ENCODE data around the gene COG2.
"Not testable (repeated sequence)": the region's sequence is repeated elsewhere in the genome, so short reads cannot be mapped to it uniquely, and the experiment has no call there.

Gene COG2

DNA sequence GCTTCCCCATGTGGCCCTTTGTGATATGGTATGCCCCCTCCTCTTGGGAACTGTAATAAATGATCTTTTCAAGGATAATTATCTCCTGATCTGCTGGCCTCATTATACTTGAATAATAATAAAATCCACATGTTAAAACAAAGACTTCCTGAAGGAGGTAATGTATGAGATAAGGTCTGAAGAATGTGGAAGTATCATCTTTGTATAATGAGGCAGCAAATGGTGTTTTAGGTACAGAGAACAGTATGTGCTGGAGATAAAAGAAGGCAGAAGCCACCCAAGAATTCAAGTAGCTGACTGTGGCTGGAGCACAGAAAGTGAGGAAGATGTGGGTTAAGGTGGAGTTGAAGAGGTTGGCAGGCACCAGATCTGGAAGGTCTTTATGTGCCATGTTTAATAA, 12.8 kb upstream of the COG2 start:
- no peak for DNase-seq

DNA sequence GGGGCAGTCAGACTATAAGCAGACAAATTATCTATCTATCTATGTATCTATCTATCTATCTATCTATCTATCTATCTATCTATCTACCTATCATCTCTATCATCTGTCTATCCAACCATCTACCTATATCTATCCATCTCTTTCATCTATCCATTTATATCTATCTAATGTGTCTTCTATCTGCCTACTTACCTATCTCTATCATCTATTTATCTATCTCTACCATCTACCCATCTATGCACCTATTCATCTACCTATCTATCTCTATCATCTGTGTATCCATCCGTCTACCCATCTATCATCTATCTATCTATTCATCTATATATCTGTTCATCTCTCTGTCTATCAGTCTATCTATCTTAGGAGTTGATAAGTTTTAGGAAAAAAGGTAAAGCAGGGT, 10.8 kb upstream of the COG2 start:
- DNase-seq, result no peak

DNA sequence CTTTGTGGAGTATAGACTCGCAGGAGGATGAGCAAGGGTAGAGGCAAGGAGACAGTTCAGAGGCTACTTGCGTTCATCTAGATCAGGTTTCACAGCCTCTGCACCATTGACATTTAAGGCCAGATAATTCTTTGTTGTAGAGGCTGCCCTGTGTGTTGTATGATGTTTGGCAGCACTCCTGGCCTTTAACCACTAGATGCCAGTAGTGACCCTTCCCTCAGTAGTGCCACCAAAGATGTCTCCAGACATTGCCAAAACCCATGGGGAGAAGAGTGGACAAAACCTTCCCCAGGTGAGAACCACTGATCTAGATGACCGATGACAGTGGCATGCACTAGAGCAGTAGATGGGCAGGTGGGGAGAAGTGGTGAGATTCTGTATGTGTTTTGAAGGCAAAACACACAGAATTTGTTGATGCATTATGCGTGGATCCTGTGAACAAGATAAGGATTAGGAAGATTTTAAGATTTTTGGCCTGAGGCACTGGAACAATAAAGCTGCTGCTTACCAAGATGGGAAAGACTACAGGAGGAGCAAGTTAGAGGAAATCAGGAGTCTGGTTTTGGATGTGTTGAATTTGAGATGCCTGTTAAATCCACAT, 9.9 kb upstream of the COG2 start:
- no peak for DNase-seq

DNA sequence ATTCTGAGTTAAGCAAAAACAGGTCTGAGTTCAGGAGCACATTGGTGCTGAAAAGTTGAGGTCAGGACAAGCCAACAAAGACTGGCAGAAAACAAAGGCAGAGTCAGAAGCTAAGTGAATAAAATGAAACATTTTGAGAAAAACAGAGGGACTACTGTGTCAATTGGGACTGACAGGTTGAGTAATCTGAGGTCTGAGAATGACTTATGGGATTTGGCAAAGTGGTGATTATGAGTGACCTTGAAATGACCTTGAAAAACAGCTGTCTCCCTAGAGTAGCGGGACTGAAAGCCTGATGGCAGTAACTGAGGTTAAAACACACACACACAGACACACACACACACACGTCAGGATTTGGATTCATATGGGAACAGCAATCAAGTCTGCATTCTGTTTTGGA, 8.8 kb upstream of the COG2 start:
- DNase-seq, result no peak

DNA sequence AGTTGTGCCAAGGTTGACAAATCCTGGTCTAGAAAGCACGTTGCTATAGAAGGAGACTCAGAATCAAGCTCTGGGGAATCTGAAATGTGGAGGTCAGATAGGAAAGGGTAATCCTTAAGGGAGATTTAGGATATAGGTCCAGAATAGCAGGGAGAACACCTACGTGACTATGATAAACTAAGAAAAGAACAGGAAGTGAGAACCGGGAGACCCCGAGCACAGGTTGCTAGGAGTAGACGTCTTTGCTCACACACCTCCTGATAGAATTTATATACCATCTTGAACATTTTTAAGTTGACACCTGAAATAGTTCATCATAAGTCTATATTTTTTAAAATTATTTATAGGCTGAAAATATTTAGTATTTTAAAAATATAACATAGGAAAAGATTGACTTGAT, 7.9 kb upstream of the COG2 start:
- DNase-seq, result no peak

DNA sequence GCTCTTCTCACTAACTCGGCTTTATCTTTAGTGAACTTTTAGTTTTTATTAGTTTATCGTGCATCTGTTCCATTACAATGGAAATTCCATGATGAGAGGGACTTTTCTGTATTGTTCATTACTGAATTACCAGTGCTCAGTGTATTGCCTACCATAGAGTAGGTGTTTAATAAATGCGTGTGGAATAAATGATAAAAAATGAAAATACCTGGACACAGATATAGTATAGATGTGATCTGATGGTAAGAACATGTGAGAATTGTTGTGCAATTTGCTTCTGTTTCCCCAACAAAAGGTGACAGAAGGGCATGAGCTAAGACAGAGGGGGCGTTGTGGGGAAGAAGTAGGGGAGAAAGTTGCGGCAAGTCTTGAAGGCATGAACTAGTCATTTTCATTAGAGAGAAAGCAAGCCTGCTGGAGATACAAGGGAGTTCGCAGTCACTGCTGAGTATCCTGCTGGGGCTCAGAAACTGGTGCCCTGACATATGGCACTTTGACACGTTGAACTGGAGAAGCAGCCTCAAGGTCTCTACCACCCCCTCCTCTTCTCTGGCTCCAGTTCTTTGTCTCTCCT, 5.6 kb upstream of the COG2 start:
- no peak for DNase-seq

DNA sequence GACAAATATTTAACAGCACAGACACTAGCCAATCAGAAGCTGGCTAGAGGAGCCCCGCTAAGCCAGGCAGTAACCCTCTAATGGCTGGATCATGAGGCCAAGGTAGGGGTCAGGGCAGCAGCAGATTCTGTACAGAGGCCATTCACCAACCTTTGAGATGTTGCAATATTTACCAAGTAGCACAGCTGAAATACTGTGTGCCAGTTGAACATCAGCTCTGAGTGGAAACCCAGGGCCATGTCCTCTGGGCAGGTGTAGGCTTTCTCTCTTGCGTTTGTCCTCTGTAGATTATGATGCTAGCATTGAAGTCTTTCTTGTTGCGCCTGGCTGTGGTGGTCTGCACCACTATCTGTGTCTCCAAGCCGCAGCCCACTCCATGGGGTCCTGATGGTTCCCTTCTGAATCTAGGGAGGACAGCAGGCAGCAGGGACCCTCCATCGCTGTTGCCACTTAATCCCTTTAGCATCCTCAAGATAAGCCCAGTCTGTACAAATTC, 2.5 kb upstream of the COG2 start:
- no peak for DNase-seq

DNA sequence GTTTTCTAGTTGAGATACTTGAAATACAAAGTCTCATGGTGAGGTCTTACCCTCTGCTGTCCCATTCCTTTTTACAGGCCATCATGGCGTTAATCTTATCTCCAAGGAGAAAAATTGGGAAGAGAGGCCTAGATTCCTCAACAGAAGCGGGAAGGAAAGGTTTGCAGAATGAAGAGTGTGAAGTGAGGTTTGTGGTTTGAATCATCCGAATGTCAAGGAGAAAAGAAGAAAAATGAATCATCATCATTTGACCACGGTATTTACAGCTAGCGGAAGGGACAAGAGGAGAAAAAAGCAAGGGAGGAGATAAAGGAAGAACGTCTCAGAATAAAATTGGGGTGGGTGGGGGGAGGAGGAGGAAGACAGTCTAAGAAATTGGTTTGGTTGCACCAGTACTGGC, 935 bp upstream of the COG2 start:
- DNase-seq, result no peak

DNA sequence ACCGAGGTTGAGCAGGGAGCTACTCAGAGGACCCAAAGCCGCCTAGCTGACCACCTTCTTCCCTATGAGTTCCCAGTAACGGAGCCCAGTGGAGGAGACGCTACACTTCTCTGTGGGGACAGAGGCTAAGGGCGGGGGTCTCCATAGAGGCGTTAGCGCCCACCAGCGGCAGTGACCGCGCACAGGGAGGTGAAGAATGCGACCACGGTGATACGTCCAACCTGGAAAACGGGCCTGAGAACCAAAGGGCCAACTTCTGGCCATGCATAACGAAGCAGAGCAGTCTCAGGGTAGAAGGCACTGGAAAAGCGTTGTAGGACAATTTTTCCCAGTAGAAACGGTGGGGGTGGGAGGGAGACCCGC, 400 bp upstream of the COG2 start:
- no peak for DNase-seq

DNA sequence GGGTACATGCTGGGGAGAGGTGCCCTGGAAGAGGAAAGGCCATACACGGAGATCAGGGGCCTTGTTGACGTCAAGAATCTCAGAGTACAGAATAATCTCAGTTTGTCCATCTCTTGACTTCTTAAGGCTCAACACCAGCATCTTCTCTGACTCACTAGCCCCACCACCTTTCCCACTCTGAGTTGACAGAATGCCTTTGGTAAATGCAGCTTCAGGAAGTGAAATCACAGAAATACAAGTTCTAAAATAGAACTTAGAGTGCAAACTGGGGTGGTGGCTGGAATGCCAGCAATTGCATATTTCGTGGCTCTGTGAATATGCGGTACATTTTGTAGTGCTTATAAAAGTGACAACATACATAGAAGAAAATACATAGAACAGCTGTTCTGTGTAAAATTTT, 1.6 kb downstream of the COG2 start:
- DNase-seq, result no peak

DNA sequence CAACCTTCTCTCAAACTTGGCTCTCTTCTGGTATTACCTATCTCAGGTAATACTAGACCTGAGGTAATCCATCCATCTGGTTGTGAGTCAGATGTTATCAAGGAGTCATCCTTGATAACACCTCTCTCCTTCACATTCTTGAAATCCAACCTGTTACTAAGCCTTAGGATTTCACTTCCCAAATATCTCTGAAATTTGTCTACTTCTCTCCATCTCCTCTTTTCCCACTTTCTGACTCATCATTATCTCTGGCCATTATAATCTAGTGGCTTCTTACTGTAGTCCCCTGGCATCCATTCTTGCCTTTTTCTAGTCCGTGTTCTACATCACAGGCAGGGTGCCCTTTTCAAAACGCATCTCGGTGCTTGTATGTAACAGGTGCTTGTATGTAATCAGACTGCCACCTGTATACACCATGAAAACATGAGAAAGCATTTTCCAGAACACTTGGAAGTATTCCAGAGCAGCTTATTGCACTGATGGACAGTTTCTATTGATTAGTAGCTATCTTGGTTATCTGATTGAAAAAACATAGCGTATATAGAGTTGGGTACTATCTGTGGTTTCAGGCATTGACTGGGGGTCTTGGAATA, 4.5 kb downstream of the COG2 start:
- no peak for DNase-seq

DNA sequence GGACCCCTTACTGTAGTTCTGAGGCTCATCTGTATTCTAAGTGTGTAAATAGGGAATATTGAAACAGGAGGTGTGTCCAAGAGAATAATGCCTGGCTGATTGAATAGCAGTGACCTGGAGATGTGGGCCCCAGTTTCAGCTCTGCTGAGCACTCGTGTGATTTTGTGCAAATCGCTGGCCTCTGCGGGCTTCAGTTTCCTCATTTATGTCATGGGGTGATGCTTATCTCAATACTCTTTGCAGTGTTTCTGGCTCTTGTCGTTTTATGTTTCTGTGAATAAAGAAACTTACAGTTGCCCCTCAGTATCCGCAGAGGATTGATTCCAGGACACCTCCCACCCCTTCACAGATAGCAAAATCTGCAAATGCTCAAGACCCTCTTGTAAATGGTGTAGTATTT, 5.0 kb downstream of the COG2 start:
- DNase-seq, result no peak

DNA sequence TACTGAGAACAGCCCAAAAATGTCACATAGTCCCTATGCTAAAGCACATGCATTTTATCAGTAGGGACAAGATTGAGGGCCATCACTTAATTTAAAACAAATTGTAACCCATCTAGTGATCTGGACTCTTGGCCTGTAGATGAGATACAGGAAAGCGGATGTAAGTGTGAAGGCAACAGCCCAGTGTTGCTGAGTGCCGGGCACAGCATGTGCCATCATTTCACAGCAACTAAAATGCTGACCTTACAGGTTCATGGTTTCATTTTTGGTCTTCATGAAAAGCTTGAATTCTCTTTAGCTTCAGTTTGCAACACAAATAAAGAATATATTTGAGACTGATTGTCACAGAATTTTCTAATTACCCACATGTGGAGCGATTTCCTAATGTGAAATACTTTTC, 5.8 kb downstream of the COG2 start:
- DNase-seq, result no peak

DNA sequence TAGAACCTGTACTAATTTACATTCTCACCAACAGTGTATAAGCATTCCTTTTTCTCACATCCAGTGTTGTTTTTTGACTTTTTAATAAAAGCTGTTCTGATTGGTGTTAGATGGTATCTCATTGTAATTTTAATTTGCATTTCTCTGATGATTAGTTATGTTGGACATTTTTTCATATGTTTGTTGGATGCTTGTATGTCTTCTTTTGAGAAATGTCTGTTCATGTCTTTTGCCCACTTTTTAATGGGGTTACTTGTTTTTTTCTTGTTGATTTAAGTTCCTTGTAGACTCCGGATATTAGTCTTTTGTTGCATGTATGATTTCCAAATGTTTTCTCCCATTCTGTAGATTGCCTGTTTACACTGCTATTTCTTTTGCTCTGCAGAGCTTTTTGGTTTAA, 8.0 kb downstream of the COG2 start:
- no peak for DNase-seq

DNA sequence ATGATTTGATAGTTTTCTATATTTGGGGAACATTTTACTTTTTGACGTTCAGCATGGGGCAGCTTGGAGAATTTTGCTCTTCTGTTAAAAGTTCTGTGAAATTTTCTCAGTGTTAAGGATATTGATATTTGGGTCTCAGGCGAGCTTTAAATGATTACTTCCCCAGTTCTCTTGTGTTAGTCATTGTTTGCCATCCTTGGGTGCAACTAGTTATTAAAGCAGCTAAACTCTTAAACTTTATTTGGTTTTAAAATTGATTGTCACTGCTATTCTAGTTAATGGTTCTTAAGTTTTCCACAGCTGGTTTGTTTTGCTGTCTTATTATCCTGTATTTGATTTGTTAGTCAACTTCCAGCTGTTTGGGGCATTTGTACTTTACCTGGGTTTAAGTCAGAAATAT, 9.0 kb downstream of the COG2 start:
- DNase-seq, result no peak

DNA sequence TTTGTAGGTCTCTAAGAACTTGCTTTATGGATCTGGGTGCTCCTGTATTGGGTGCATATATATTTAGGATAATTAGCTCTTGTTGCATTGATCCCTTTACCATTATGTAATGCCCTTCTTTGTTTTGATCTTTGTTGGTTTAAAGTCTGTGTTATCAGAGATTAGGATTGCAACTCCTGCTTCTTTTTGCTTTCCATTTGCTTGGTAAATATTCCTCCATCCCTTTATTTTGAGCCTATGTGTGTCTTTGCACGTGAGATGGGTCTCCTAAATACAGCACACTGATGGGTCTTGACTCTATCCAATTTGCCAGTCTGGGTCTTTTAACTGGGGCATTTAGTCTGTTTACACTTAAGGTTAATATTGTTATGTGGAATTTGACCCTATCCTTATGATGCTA, 14.4 kb downstream of the COG2 start:
- DNase-seq, result not testable (repeated sequence)

DNA sequence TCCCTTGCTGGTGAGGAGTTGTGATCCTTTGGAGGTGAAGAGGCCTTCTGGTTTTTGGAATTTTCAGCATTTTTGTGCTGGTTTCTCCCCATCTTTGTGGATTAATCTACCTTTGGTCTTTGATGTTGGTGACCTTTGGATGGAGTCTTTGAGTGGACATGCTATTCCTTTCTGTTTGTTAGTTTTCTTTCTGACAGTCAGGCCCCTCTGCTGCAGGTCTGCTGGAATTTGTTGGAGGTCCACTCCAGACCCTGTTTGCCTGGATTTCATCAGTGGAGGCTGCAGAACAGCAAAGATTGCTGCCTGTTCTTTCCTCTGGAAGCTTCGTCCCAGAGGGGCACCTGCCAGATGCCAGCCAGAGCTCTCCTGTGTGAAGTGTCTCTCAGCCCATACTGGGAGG, 15.8 kb downstream of the COG2 start:
- not testable (repeated sequence) for DNase-seq

DNA sequence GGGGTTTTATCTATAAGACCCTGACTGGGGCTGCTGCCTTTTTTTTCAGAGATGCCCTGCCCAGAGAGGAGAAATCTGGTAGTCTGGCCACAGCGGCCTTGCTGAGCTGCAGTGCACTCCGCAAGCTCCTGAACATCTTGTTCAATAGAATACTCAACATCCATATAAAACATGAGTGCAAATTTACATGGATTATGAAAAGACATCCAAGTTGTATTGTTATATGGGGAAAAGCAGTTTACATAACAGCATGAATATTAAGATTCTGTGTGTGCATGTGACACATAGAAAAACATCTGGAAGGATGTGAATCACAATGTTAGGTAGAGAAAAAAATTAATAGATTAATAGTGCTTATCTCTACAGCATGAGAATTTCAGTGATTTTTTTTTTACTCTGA, 16.4 kb downstream of the COG2 start:
- no peak for DNase-seq

DNA sequence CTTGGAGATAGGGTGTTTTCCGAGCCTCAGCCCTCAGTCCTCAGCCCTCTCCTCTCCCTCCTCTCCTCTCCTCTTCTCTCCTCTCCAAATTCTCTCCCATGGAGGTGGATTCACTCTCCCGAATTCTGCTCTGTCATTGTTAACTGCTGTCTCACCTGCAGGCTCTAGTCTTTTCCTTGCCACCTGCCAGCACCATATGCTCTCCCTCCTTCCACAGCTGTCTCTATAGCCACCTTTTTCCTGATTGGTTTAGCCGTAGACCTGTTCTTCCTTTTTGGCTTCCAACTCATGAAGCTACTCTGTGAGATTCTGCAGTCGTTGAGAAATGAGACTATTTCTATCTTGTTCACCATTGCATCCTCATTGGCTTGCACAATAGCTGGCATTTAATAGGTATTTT, 19.7 kb downstream of the COG2 start:
- DNase-seq, result no peak

DNA sequence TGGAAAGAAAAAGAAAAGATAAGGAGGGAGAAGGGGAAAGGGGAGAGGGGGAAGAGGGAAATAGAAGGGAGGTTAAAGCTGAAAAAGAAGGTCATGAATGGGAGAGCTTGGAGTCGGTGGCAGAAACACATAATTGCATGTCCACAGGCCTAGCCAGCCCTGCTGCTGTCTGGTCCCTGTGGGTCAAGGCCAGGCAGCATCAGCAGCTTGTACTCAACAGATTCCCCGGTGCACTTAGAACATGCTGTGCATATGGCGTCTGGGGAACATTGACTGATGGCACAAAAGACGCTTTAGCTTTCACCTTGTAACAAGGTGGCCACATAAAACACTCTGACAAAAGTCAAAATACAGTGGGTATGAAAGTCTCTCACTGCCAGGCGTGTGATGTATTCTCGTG, 25.9 kb downstream of the COG2 start:
- DNase-seq, result no peak

DNA sequence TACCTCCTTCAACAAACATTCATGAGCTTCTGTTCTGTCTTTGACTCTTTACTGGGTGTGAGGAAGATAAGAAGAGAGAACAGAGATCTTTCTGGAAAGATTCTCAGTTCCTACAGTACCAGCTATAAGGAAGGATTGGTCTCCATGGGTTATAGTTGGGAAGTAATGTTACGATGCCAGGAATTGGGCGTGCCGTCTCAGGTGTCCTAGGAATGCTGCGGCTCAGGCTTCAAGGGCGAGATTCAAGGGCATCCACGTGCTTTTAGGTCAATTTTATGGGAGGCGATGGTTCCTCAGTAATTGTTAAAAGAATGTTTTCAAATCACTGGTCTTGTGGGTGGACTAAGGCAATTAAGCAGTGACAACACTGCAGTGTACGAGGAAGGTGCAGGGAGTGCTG, 27.3 kb downstream of the COG2 start:
- DNase-seq, result no peak

DNA sequence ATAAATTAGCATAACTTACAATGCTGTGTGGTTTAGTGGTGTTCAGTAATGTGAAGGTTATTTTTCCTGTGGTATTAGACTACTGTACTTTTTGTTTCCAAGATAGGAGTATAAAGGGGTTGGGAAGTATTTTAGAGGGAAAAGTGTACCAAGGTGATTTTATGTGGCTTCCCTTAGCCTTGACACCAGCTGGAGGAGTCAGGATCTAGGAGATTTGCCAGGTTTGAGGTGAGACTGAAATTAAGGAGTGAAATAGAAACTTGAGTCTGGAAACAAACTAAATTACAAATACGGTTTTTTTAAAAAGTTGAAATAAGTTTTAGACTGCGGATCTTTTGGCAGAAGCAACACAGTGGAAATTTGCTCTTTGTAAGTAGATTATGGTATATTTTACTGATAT, 32.3 kb downstream of the COG2 start:
- DNase-seq, result no peak

DNA sequence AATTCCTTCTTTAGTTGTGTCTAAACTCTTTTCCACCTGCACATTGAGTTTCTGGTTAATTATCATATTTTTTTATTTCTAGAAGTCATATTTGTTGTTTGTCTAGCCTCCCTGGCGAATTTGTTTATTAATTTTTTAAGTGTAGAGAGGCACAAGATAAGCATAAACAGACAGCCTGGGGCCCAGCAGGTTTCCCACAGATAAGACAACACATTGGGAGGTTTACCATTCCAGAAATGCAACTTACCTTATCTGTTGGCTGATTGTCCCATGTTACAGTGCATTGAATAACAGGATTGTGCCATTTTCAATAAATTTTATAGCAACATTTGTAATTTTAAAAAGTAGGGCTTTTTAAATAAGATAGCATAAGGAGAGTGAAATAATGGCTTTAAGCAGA, 34.9 kb downstream of the COG2 start:
- DNase-seq, result no peak

DNA sequence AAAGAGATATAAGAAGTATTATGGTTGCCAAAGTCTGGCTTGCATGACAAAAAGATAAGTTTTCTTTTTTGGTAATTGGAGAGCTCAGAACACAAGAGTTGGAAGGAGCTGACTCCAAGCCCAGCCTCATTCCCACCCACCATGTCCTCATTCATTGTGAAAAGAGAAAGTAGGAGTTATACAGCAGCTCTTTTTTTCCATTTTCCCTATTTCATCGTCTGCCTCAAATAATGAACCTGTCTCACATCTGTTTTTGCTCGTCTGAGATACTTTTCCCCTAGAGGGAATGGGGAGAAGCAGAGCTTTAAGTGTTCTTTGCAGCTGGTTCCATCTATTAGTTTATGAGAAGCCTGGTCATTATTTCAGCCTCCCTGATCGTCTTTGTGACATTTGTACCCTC, 36.9 kb downstream of the COG2 start:
- no peak for DNase-seq

DNA sequence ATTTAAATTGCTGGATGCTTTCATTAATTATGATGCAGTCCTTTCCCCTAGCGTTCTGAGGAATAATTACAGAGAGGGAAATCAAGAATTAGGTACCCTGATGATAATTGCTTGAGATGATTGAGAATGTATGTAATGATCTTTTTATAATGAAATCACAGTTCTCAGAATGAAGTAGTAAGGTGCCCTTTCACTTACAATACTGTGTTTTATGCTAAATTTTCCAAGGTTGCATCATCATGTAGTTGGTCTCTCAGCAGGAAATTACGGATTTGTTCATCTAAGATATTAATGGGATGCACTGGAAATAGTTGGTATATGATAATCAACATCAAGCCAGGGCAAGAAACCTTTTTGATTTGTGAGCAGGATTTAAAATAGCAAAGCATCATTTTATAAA, 37.5 kb downstream of the COG2 start:
- no peak for DNase-seq

Measured in activated naive CD4-positive, alpha-beta T cell (primary cell).